ENCODE measurements around the gene CCDC175.

CCDC175 gene

GRCh38 chr14:59461891-59462290 is 114.7 kb downstream of the CCDC175 start:
- H3K36me3 ChIP-seq (ENCODE audit: control insufficient read depth, low read length), result no peaks in the 10 kb centered on the region; the same call in 1 of the 2 replicates
- H3K9me3 ChIP-seq (ENCODE audit: control insufficient read depth, insufficient read depth, low read length), result no peaks in the 10 kb centered on the region
- TF ChIP-seq CTCF (IDR thresholded peaks at IDR 0.05; ENCODE audit: low read depth, low read length, poor library complexity, severe bottlenecking) (no peak), EZH2phosphoT487 (IDR thresholded peaks at IDR 0.05; ENCODE audit: borderline replicate concordance, low read length) (no peak)
- H3K4me3 ChIP-seq (ENCODE audit: low read length), result no peak overlapping the region
- no peak overlapping the region for H3K27ac ChIP-seq (ENCODE audit: low read depth, low read length)
- no peaks in the 10 kb centered on the region for H3K27me3 ChIP-seq (ENCODE audit: control insufficient read depth, low read length)
- no peaks in the 10 kb centered on the region for H3K9me2 ChIP-seq (replicated peaks; ENCODE audit: control insufficient read depth, low read length)
- H3K79me2 ChIP-seq (ENCODE audit: control insufficient read depth, low read length), result no peaks in the 10 kb centered on the region
- H3F3A ChIP-seq (ENCODE audit: control insufficient read depth, insufficient read depth), result peaks cover 6% of the 10 kb centered on the region
- H4K20me1 ChIP-seq (ENCODE audit: control insufficient read depth, insufficient read depth, low read depth, low read length), result no peaks in the 10 kb centered on the region
- no peak overlapping the region for H3K4me2 ChIP-seq (ENCODE audit: low read length)
- H3K4me1 ChIP-seq (ENCODE audit: control insufficient read depth, low read length), result peaks cover 13% of the 10 kb centered on the region

GRCh38 chr14:59460378-59460777 is 116.2 kb downstream of the CCDC175 start:
- Histone ChIP-seq H3K9me2 (replicated peaks; ENCODE audit: control insufficient read depth, low read length) (no peaks in the 10 kb centered on the region), H3K36me3 (ENCODE audit: control insufficient read depth, low read length) (no peaks in the 10 kb centered on the region; the same call in 1 of the 2 replicates), H3K4me1 (ENCODE audit: control insufficient read depth, low read length) (peaks cover 12% of the 10 kb centered on the region), H3F3A (ENCODE audit: control insufficient read depth, insufficient read depth) (no peaks in the 10 kb centered on the region), H3K79me2 (ENCODE audit: control insufficient read depth, low read length) (no peaks in the 10 kb centered on the region), H4K20me1 (ENCODE audit: control insufficient read depth, insufficient read depth, low read depth, low read length) (no peaks in the 10 kb centered on the region), H3K27me3 (ENCODE audit: control insufficient read depth, low read length) (no peaks in the 10 kb centered on the region), H3K9me3 (ENCODE audit: control insufficient read depth, insufficient read depth, low read length) (no peaks in the 10 kb centered on the region), H3K4me2 (ENCODE audit: low read length) (no peak overlapping the region), H3K27ac (ENCODE audit: low read depth, low read length) (no peak overlapping the region), H3K4me3 (ENCODE audit: low read length) (no peak overlapping the region)
- TF ChIP-seq EZH2phosphoT487 (IDR thresholded peaks at IDR 0.05; ENCODE audit: borderline replicate concordance, low read length) (no peak), CTCF (IDR thresholded peaks at IDR 0.05; ENCODE audit: low read depth, low read length, poor library complexity, severe bottlenecking) (no peak)

GRCh38 chr14:59458486-59458885 is 118.1 kb downstream of the CCDC175 start:
- Histone ChIP-seq H3K4me2 (ENCODE audit: low read length) (no peak overlapping the region), H3K4me3 (ENCODE audit: low read length) (no peak overlapping the region), H3K27me3 (ENCODE audit: control insufficient read depth, low read length) (no peaks in the 10 kb centered on the region), H3K9me3 (ENCODE audit: control insufficient read depth, insufficient read depth, low read length) (no peaks in the 10 kb centered on the region), H3K79me2 (ENCODE audit: control insufficient read depth, low read length) (no peaks in the 10 kb centered on the region), H3K36me3 (ENCODE audit: control insufficient read depth, low read length) (no peaks in the 10 kb centered on the region; the same call in 1 of the 2 replicates), H3K27ac (ENCODE audit: low read depth, low read length) (no peak overlapping the region), H3F3A (ENCODE audit: control insufficient read depth, insufficient read depth) (no peaks in the 10 kb centered on the region), H3K4me1 (ENCODE audit: control insufficient read depth, low read length) (no peaks in the 10 kb centered on the region), H4K20me1 (ENCODE audit: control insufficient read depth, insufficient read depth, low read depth, low read length) (no peaks in the 10 kb centered on the region), H3K9me2 (replicated peaks; ENCODE audit: control insufficient read depth, low read length) (no peaks in the 10 kb centered on the region)
- no peak for TF ChIP-seq EZH2phosphoT487 (IDR thresholded peaks at IDR 0.05; ENCODE audit: borderline replicate concordance, low read length)
- no peak for TF ChIP-seq CTCF (IDR thresholded peaks at IDR 0.05; ENCODE audit: low read depth, low read length, poor library complexity, severe bottlenecking)

Measured in DOHH2 (cell line).